Gastroesophageal sphincter (tissue), 3 donors: ENCODE data around the gene MYO7A.

ENCODE experiments used
- EP300 ChIP-seq: sonication (generic); formaldehyde crosslinking; IDR thresholded peaks from one replicate; pipeline ENCODE4 v1.6.1; 2017; ENCODE audit warnings: antibody characterized with exemption, mild to moderate bottlenecking
- POLR2A ChIP-seq, 2 donors: fragments of 450-650 bp; IDR thresholded peaks; one replicate each; pipeline ENCODE4 v1.6.1; 2017; ENCODE audit warnings: antibody characterized with exemption in 2 of 2, mild to moderate bottlenecking in 2 of 2, moderate library complexity in 1 of 2
- POLR2AphosphoS5 ChIP-seq: sonication (generic); formaldehyde crosslinking; IDR thresholded peaks from one replicate; pipeline ENCODE4 v1.6.1; 2017; ENCODE audit warnings: antibody characterized with exemption
- TF ChIP-seq, protein P1 (sequence below), 4 experiments: fragments of 200-600 bp in 2 of 4; fragments of 450-650 bp in 2 of 4; sonication (generic) in 1 of 4; IDR thresholded peaks; one replicate each; pipeline ENCODE4 v1.5.1; 2017 to 2019; ENCODE audit warnings: antibody characterized with exemption in 4 of 4, mild to moderate bottlenecking in 2 of 4, moderate library complexity in 2 of 4

DNA sequence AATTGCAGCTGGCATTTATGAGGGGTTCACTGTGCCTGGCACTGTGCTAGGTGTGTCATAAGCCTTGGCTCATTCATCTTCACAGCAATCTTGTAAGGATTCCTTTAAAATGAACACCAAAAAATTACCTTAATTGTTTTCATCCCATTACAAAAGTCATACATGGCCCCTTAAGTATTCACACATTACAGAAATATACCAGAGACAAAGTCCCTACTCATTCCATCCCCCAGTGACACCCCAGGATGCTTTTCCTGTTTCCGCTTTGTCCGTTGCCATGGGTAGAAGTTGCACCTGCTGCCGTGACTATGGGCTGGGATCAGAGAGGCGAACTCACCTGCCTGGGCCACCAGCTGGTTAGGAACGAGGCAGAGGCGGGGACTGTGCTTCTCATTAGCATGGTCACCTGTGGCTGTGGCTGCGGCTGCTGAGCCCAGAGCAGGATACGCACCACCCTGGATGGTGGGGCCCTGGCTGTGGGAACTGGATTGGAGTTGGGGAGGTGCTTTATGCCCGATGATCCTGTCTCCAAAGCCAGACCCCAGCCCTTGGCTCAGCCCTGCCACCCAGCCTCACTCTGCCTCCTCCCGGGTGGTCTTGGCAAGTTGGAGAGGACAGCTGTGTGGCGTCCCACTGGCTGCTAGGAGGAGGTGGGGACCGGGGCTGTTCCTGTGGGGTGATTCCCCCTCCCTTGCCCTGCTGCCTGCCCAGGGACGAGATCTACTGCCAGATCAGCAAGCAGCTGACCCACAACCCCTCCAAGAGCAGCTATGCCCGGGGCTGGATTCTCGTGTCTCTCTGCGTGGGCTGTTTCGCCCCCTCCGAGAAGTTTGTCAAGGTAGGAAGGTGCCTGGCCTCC lies 60.8 kb downstream of the MYO7A start:
- TF ChIP-seq, protein P1, sequence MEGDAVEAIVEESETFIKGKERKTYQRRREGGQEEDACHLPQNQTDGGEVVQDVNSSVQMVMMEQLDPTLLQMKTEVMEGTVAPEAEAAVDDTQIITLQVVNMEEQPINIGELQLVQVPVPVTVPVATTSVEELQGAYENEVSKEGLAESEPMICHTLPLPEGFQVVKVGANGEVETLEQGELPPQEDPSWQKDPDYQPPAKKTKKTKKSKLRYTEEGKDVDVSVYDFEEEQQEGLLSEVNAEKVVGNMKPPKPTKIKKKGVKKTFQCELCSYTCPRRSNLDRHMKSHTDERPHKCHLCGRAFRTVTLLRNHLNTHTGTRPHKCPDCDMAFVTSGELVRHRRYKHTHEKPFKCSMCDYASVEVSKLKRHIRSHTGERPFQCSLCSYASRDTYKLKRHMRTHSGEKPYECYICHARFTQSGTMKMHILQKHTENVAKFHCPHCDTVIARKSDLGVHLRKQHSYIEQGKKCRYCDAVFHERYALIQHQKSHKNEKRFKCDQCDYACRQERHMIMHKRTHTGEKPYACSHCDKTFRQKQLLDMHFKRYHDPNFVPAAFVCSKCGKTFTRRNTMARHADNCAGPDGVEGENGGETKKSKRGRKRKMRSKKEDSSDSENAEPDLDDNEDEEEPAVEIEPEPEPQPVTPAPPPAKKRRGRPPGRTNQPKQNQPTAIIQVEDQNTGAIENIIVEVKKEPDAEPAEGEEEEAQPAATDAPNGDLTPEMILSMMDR (IDR thresholded peaks at IDR 0.05), result no peak
- TF ChIP-seq POLR2A (IDR thresholded peaks at IDR 0.05), result no peak
- TF ChIP-seq EP300, result no peak
- TF ChIP-seq POLR2AphosphoS5, result no peak
